H1 (cell line): ENCODE results near the gene ABHD4.

Experiments used
- CTCF ChIP-seq, 3 experiments: IDR thresholded peaks; 1 replicate in 2 of 3; 2 replicates in 1 of 3; pipeline versions ENCODE4 v1.5.1 to v1.6.1; 2011; ENCODE audit warnings: low read length in 3 of 3, mild to moderate bottlenecking in 3 of 3, inconsistent platforms in 2 of 3, low read depth in 1 of 3, moderate library complexity in 1 of 3; ENCODE audit not compliant: insufficient read depth in 1 of 3; ENCODE audit errors: control extremely low read depth in 1 of 3
- EP300 ChIP-seq, 2 experiments: IDR thresholded peaks; 1 replicate in 1 of 2; 2 replicates in 1 of 2; pipeline ENCODE4 v1.6.1; 2011 to 2012; ENCODE audit warnings: low read depth in 2 of 2, low read length in 2 of 2, mild to moderate bottlenecking in 2 of 2, borderline replicate concordance in 1 of 2, inconsistent platforms in 1 of 2, moderate library complexity in 1 of 2
- EZH2 ChIP-seq: fragments of 200-600 bp; sonication (generic); IDR thresholded peaks from 2 replicates; pipeline ENCODE4 v1.7.1; 2012; ENCODE audit warnings: low read depth, mild to moderate bottlenecking, moderate library complexity, low read length, inconsistent platforms; ENCODE audit not compliant: severe bottlenecking
- POLR2A ChIP-seq, 2 experiments: IDR thresholded peaks; 1 replicate in 1 of 2; 2 replicates in 1 of 2; pipeline ENCODE4 v1.6.1; 2011; ENCODE audit warnings: low read depth in 2 of 2, low read length in 2 of 2, mild to moderate bottlenecking in 2 of 2; ENCODE audit errors: control extremely low read depth in 1 of 2
- POU5F1 ChIP-seq: IDR thresholded peaks from 2 replicates; pipeline ENCODE4 v1.6.1; 2011; ENCODE audit warnings: low read depth, mild to moderate bottlenecking, low read length, moderate library complexity
- TF ChIP-seq, protein P1 (sequence below): IDR thresholded peaks from 2 replicates; pipeline ENCODE4 v1.6.1; 2012; ENCODE audit warnings: low read length, inconsistent platforms

DNA sequence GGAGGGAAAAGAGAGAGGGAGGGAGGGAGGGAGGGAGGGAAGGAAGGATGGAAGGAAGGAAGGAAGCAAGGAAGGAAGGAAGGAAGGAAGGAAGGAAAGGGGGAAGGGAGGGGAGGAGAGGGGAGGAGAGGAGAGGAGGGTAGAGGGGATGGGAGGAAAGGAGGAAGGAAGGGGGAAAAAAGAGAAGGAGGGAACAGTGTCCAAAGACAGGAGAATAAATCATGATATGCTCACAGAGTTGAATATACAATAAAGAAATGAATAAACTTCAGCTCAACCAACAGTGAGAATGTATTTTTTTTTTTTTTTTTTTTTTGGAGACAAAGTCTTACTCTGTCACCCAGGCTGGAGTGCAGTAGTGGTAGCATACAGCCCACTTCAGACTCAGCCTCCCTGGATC, 42.1 kb downstream of the ABHD4 start:
- no peak for TF ChIP-seq POLR2A (IDR thresholded peaks at IDR 0.05; ENCODE audit: control extremely low read depth in 1 of 2, low read depth in 2 of 2, low read length in 2 of 2)
- no peak for TF ChIP-seq POU5F1
- TF ChIP-seq, protein P1, sequence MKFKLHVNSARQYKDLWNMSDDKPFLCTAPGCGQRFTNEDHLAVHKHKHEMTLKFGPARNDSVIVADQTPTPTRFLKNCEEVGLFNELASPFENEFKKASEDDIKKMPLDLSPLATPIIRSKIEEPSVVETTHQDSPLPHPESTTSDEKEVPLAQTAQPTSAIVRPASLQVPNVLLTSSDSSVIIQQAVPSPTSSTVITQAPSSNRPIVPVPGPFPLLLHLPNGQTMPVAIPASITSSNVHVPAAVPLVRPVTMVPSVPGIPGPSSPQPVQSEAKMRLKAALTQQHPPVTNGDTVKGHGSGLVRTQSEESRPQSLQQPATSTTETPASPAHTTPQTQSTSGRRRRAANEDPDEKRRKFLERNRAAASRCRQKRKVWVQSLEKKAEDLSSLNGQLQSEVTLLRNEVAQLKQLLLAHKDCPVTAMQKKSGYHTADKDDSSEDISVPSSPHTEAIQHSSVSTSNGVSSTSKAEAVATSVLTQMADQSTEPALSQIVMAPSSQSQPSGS = no peak
- TF ChIP-seq CTCF (IDR thresholded peaks at IDR 0.05; ENCODE audit: control extremely low read depth in 1 of 3, insufficient read depth in 1 of 3, low read depth in 1 of 3, low read length in 3 of 3) = no peak
- no peak for TF ChIP-seq EZH2
- TF ChIP-seq EP300 (IDR thresholded peaks at IDR 0.05; ENCODE audit: borderline replicate concordance in 1 of 2, low read depth in 2 of 2, low read length in 2 of 2) = no peak
